OCI-LY1 (cell line): Measurements from ENCODE around the gene CREB5.

Experiments
- H2AFZ ChIP-seq: fragments of 200-600 bp; sonication (generic), shearing (Covaris generic); 2 replicates; pipeline ENCODE4 v1.6.0; 2014; ENCODE audit warnings: antibody characterized with exemption, mild to moderate bottlenecking, low read length
- H3F3A ChIP-seq: fragments of 200-600 bp; sonication (generic), shearing (Covaris generic); 2 replicates; pipeline ENCODE4 v1.6.0; 2014; ENCODE audit warnings: mild to moderate bottlenecking, antibody characterized with exemption, low read length, moderate library complexity; ENCODE audit not compliant: insufficient read depth
- H3K27ac ChIP-seq: fragments of 200-600 bp; sonication (generic); 2 replicates; pipeline ENCODE4 v1.5.1; 2014; ENCODE audit warnings: low read length, mixed run types, mild to moderate bottlenecking, low read depth; ENCODE audit not compliant: poor library complexity, severe bottlenecking
- H3K27me3 ChIP-seq: fragments of 200-600 bp; sonication (generic); 2 replicates; pipeline ENCODE4 v1.6.0; 2014; ENCODE audit warnings: antibody characterized with exemption, mild to moderate bottlenecking, low read length, moderate library complexity; ENCODE audit not compliant: insufficient read depth
- H3K36me3 ChIP-seq: fragments of 200-600 bp; sonication (generic); 2 replicates; pipeline ENCODE4 v1.6.1; 2014; ENCODE audit warnings: mild to moderate bottlenecking, antibody characterized with exemption, low read length, moderate library complexity, mixed read lengths; ENCODE audit not compliant: insufficient read depth
- H3K4me1 ChIP-seq: fragments of 200-600 bp; sonication (generic); 2 replicates; pipeline ENCODE4 v1.5.1; 2014; ENCODE audit warnings: mild to moderate bottlenecking, low read length, moderate library complexity; ENCODE audit not compliant: insufficient read depth, severe bottlenecking
- H3K4me2 ChIP-seq: fragments of 200-600 bp; sonication (generic), shearing (Covaris generic); 2 replicates; pipeline ENCODE4 v1.6.1; 2014; ENCODE audit warnings: low read length
- H3K4me3 ChIP-seq: fragments of 200-600 bp; sonication (generic); 2 replicates; pipeline ENCODE4 v1.5.1; 2014; ENCODE audit warnings: low read length, low read depth, mild to moderate bottlenecking, mixed read lengths; ENCODE audit not compliant: poor library complexity, severe bottlenecking
- H3K79me2 ChIP-seq: fragments of 200-600 bp; shearing (Covaris generic); 2 replicates; pipeline ENCODE4 v1.6.1; 2016; ENCODE audit warnings: mixed run types, low read length, mixed read lengths; ENCODE audit not compliant: insufficient read depth
- H3K9ac ChIP-seq: fragments of 200-600 bp; sonication (generic), shearing (Covaris generic); 2 replicates; pipeline ENCODE4 v1.6.1; 2014; ENCODE audit warnings: mild to moderate bottlenecking, low read length, mixed read lengths
- H3K9me2 ChIP-seq: fragments of 200-600 bp; sonication (generic), shearing (Covaris generic); 2 replicates; pipeline ENCODE4 v1.6.1; 2014; ENCODE audit warnings: low read depth, mild to moderate bottlenecking, low read length, mixed read lengths
- H3K9me3 ChIP-seq: fragments of 200-600 bp; shearing (Covaris generic); 2 replicates; pipeline ENCODE4 v1.6.1; 2014; ENCODE audit warnings: low read length, mixed read lengths
- H4K20me1 ChIP-seq: fragments of 200-600 bp; sonication (generic), shearing (Covaris generic); 2 replicates; pipeline ENCODE4 v1.6.0; 2016; ENCODE audit warnings: mild to moderate bottlenecking, low read length; ENCODE audit not compliant: insufficient read depth
- CTCF ChIP-seq: fragments of 200-600 bp; sonication (generic), shearing (Covaris generic); IDR thresholded peaks from 2 replicates; pipeline ENCODE4 v1.5.1; 2017; ENCODE audit warnings: mild to moderate bottlenecking, antibody characterized with exemption, low read length, moderate library complexity, mixed read lengths
- EZH2 ChIP-seq: fragments of 200-600 bp; sonication (generic), shearing (Covaris generic); IDR thresholded peaks from 2 replicates; pipeline ENCODE4 v1.8.0; 2017; ENCODE audit warnings: borderline replicate concordance, mixed run types, mild to moderate bottlenecking, antibody characterized with exemption, low read length, moderate library complexity, mixed read lengths

CREB5 gene

DNA sequence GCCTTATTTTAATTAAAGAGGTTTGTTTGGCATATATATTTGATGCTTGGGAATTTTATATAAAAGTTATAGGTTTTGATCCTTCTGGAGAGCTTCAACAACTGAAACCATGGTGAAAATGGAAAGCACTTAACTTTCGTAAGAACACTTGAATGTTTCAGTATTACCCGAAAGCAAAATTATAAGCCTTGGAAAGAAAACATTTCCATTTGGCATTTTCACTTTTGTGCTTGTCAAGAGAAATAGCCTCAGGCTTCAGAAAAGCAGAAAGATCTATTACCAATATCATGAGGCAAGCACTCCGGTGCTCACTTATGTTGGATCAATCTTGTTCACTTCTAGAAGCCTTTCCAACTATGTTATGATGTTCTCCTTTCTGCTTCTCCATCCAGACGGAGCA is 289.9 kb downstream of the CREB5 start:
- H3K9me2 ChIP-seq, result no peaks in the 10 kb centered on the region
- H3K4me3 ChIP-seq, result no peak overlapping the region
- TF ChIP-seq EZH2, result no peak
- TF ChIP-seq CTCF, result no peak
- H2AFZ ChIP-seq, result no peak overlapping the region
- H3K79me2 ChIP-seq, result no peaks in the 10 kb centered on the region
- no peak overlapping the region for H3K4me2 ChIP-seq
- 0 out of 2 replicates have a peak, but pooled peaks cover 4% of the 10 kb centered on the region for H3K9me3 ChIP-seq
- 0 out of 2 replicates have a peak, but pooled peaks cover 3% of the 10 kb centered on the region for H4K20me1 ChIP-seq
- H3K27ac ChIP-seq, result no peak overlapping the region
- peaks cover 21% of the 10 kb centered on the region for H3K36me3 ChIP-seq
- H3K27me3 ChIP-seq, result no peaks in the 10 kb centered on the region; the same call in 1 of the 2 replicates
- H3K9ac ChIP-seq, result no peak overlapping the region
- H3F3A ChIP-seq, result no peaks in the 10 kb centered on the region
- no peaks in the 10 kb centered on the region for H3K4me1 ChIP-seq

DNA sequence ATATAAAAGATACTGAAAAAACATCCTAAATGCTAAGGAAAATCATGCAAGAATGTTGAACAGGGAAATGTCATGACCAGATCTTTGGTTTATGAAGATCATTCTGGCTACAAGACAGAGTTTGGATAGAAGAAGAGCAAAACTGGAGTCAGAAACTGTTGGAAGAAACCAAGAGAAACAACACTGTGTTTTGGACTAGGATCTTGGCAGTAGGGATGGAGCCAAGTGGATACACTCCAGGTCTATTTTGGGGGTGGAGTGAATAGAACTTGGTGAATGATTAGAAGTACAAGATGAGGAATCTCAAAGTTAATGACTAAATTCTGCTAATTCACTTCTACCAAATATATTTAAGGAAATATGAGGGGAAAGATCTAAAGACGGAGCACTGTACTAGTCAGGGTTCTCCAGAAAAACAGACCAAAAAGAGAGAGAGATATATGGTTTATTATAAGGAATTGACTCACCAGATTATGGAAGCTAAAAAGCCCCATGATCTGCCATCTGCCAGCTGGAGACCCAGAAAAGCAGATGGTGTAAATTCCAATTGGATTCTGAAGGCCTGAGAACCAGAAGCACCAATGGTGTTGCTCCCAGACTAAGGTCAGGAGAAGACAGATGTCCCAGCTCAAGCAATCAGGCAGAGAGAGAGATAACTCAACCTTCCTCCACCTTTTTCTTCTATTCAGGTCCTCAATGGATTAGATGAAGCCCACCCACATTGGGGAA is 290.9 kb downstream of the CREB5 start:
- Histone ChIP-seq H3F3A (no peaks in the 10 kb centered on the region), H3K27ac (no peak overlapping the region), H3K4me1 (no peaks in the 10 kb centered on the region), H2AFZ (no peak overlapping the region), H3K9me2 (no peaks in the 10 kb centered on the region), H3K9me3 (0 out of 2 replicates have a peak, but pooled peaks cover 4% of the 10 kb centered on the region), H3K36me3 (peaks cover 21% of the 10 kb centered on the region), H3K9ac (no peak overlapping the region), H3K4me2 (no peak overlapping the region), H4K20me1 (peaks cover 3% of the 10 kb centered on the region; the same call in 1 of the 2 replicates), H3K27me3 (no peaks in the 10 kb centered on the region; the same call in 1 of the 2 replicates), H3K4me3 (no peak overlapping the region), H3K79me2 (no peaks in the 10 kb centered on the region)
- no peak for TF ChIP-seq CTCF
- TF ChIP-seq EZH2, result no peak

DNA sequence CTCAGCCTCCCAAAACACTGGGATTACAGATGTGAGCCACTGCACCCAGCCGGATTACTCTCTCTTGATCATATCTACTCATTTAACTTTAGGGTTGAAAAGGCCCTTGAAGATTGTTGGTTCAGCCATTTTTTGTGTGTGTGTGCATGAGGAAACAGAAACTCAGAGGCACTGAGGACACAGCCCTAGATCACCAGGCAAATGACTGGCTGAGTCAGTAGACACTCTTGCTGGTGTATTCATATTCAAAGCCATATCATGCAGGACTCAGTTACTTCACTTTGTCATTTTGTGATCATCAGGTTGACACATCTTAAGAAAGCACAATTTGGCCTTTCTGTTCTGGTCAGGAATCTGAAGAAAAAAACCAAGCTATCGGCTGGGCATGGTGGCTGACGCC is 292.4 kb downstream of the CREB5 start:
- H3K4me3 ChIP-seq, result no peak overlapping the region
- no peaks in the 10 kb centered on the region; the same call in 1 of the 2 replicates for H3K27me3 ChIP-seq
- H3F3A ChIP-seq, result no peaks in the 10 kb centered on the region
- H3K4me1 ChIP-seq, result no peaks in the 10 kb centered on the region
- H3K9ac ChIP-seq, result no peak overlapping the region
- peaks cover 3% of the 10 kb centered on the region; the same call in 1 of the 2 replicates for H4K20me1 ChIP-seq
- H3K9me3 ChIP-seq, result 0 out of 2 replicates have a peak, but pooled peaks cover 4% of the 10 kb centered on the region
- no peaks in the 10 kb centered on the region for H3K79me2 ChIP-seq
- no peak overlapping the region for H3K27ac ChIP-seq
- H3K9me2 ChIP-seq, result no peaks in the 10 kb centered on the region
- H3K4me2 ChIP-seq, result no peak overlapping the region
- TF ChIP-seq CTCF (no peak), EZH2 (no peak)
- no peak overlapping the region for H2AFZ ChIP-seq
- H3K36me3 ChIP-seq, result peaks cover 16% of the 10 kb centered on the region
